22Rv1 (cell line): ENCODE results near the gene ZWILCH.

Experiments
- ZFX ChIP-seq: fragments of 450-650 bp; IDR thresholded peaks from 2 replicates; pipeline ENCODE4 v1.6.1; 2017; ENCODE audit warnings: antibody characterized with exemption, borderline replicate concordance
- TF ChIP-seq, protein P1 (sequence below): fragments of 450-650 bp; IDR thresholded peaks from 2 replicates; pipeline ENCODE4 v1.5.1; 2017; ENCODE audit warnings: mild to moderate bottlenecking

DNA sequence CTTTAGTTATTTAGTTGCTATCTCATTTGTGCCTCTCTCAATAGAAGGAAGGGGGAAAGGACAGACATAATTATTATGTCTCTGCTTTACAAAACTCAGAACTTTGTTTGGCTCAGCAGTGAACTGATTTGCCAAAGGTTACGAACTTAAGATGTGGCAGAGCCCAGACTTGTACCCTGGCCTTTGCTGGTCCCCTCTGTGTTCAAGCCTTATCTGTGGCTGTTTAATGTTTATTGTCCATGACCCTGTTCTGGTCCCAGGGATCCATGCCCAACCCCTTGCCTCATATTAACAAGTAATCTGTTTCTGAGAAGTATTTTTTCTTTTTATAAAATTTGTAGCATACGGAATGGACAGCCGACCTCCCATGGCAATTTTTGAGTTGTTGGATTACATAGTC is 18.2 kb upstream of the ZWILCH start:
- TF ChIP-seq, protein P1, sequence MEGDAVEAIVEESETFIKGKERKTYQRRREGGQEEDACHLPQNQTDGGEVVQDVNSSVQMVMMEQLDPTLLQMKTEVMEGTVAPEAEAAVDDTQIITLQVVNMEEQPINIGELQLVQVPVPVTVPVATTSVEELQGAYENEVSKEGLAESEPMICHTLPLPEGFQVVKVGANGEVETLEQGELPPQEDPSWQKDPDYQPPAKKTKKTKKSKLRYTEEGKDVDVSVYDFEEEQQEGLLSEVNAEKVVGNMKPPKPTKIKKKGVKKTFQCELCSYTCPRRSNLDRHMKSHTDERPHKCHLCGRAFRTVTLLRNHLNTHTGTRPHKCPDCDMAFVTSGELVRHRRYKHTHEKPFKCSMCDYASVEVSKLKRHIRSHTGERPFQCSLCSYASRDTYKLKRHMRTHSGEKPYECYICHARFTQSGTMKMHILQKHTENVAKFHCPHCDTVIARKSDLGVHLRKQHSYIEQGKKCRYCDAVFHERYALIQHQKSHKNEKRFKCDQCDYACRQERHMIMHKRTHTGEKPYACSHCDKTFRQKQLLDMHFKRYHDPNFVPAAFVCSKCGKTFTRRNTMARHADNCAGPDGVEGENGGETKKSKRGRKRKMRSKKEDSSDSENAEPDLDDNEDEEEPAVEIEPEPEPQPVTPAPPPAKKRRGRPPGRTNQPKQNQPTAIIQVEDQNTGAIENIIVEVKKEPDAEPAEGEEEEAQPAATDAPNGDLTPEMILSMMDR, result no peak
- TF ChIP-seq ZFX, result no peak
